OCI-LY3 (cell line): ENCODE results near the gene EVPL.

Experiments used
- EZH2phosphoT487 ChIP-seq: fragments of 200-600 bp; shearing (Covaris generic); IDR thresholded peaks from 2 replicates; pipeline ENCODE4 v1.6.1; 2018; ENCODE audit warnings: antibody characterized with exemption, mixed run types, low read depth
- TF ChIP-seq, protein P1 (sequence below): fragments of 200-600, 300-600 bp; sonication (generic); IDR thresholded peaks from 2 replicates; pipeline ENCODE4 v1.5.1; 2014; ENCODE audit warnings: antibody characterized with exemption, low read length, low read depth

DNA sequence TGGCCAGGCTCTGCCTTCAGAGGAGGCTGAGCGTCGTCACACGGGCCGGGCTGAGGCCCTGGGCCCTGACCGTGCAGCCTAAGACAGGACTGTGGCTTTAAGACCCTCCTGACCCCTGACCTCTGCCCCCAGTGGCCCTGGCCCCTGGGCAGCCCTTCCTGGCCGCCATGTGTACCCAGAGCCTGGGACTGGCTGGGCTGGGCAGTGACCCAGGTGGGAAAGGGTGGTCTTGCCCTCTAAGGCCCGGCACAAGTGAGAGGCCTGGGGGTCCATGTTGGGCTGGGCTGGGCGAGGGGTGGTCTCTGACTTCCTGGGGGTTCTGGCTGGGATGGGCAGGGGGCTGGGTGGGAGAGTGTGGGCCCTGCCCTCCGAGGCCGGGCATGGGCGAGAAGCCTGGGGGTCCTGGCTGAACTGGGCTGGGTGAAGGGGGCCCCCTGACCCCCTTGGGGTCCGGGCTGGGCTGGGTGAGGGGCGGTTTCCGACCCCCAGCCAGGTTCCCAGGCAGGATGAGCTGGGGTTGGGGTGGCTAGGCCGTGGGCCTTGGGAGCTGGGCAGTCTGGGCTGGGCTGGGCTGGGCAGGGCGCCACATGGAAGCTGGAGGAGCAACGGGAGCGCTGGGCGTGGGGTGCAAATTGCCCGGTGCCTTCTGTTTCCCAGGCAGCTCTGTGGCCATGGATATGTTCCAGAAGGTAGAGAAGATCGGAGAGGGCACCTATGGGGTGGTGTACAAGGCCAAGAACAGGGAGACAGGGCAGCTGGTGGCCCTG is 26.2 kb downstream of the EVPL start, which contains the start of gene CDK3:
- TF ChIP-seq, protein P1, sequence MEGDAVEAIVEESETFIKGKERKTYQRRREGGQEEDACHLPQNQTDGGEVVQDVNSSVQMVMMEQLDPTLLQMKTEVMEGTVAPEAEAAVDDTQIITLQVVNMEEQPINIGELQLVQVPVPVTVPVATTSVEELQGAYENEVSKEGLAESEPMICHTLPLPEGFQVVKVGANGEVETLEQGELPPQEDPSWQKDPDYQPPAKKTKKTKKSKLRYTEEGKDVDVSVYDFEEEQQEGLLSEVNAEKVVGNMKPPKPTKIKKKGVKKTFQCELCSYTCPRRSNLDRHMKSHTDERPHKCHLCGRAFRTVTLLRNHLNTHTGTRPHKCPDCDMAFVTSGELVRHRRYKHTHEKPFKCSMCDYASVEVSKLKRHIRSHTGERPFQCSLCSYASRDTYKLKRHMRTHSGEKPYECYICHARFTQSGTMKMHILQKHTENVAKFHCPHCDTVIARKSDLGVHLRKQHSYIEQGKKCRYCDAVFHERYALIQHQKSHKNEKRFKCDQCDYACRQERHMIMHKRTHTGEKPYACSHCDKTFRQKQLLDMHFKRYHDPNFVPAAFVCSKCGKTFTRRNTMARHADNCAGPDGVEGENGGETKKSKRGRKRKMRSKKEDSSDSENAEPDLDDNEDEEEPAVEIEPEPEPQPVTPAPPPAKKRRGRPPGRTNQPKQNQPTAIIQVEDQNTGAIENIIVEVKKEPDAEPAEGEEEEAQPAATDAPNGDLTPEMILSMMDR: no peak; the same call in 1 of the 2 replicates
- TF ChIP-seq EZH2phosphoT487: no peak
